GM12864 (cell line): ENCODE data around the gene FAM174B.

Source experiments
- DNase-seq: peaks from one replicate; pipeline ENCODE4 v3.0.0-alpha.2; 2011; ENCODE audit warnings: low read depth
- H3K4me3 ChIP-seq: 2 replicates; pipeline ENCODE4 v1.5.1; 2011; ENCODE audit warnings: mild to moderate bottlenecking, low read depth, low read length, control low read depth
- TF ChIP-seq, protein P1 (sequence below): IDR thresholded peaks from 2 replicates; pipeline ENCODE4 v1.5.1; 2011; ENCODE audit warnings: low read depth, mild to moderate bottlenecking, moderate library complexity, low read length, control low read depth, inconsistent platforms; ENCODE audit errors: missing control alignments

Gene FAM174B

DNA sequence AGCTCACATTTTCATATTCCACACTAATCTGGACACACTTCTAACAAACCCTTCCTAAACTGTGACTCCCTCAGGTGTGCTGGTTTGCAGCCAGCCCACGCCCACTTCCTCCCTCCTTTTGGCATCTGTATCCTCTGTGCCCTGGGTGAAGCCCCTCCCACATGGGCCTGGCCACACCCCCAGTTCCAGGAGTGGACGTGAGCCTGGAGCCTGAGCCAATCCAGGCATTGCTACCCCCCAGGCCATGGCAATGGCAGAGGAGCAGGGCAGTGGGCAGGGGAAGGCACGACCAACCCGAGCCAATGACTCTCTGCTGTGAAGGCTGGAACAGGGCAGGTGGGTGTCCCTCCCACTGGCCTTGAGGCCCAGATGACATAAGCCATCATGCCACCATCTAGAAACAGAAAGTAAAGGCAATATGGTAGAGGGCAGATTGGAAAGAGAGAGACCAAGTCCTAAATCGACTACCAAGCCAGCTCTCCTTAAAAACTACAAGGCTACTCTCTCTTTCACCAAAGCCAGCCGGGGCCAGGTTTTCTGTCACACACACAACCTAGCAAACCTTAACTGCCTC, 18.6 kb downstream of the FAM174B start:
- no peak overlapping the region for H3K4me3 ChIP-seq
- TF ChIP-seq, protein P1, sequence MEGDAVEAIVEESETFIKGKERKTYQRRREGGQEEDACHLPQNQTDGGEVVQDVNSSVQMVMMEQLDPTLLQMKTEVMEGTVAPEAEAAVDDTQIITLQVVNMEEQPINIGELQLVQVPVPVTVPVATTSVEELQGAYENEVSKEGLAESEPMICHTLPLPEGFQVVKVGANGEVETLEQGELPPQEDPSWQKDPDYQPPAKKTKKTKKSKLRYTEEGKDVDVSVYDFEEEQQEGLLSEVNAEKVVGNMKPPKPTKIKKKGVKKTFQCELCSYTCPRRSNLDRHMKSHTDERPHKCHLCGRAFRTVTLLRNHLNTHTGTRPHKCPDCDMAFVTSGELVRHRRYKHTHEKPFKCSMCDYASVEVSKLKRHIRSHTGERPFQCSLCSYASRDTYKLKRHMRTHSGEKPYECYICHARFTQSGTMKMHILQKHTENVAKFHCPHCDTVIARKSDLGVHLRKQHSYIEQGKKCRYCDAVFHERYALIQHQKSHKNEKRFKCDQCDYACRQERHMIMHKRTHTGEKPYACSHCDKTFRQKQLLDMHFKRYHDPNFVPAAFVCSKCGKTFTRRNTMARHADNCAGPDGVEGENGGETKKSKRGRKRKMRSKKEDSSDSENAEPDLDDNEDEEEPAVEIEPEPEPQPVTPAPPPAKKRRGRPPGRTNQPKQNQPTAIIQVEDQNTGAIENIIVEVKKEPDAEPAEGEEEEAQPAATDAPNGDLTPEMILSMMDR: no peak
- DNase-seq: no peak

DNA sequence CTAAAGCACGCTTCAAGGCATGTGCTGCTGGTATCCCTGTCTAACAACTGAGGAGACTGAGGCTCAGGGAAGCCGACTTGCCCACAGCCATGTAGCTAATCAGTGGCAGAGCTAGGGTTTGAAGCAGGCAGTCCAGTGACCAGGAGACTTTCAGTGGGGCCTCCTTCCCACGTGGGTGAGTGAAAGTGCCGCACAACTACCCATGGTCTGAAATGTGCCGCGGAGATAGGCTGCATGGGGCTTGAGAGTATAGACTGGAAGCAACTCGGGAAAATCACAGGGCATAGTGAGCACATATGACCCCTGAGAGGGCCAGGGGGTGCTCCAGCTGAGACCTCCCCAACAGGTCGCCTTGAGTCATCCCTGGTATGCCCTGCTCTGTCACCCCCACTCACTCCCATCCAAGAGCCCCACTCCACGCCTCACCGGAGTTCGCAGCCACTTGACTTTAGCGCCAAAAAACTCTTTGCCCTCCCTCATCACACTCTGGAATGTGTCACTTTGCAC, 19.1 kb downstream of the FAM174B start:
- no peak overlapping the region for H3K4me3 ChIP-seq
- TF ChIP-seq, protein P1: no peak
- no peak for DNase-seq

DNA sequence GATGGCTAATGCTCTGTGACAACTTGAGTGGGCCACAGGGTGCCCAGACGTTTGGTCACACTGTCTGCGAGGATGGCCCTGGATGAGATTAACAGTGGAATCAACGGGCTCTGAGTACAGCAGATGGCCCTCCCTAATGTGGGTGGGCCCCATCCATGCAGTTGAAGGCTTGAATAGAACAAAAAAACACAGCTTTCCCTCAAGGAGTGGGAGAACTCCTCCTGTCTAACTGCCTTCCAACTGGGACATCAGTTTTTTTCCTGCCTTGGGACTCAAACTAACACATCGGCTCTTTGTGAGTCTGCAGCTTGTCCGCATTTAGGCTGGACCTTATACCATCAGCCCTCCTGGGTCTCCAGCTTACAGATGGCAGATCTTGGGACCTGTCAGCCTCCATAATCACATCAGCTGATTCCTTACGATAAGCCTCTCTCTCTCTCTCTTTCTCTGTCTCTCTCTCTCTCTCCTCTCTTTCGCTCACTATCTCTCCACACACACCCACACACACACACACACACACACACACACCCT, 20.8 kb downstream of the FAM174B start:
- TF ChIP-seq, protein P1: no peak
- no peak for DNase-seq
- no peak overlapping the region for H3K4me3 ChIP-seq

DNA sequence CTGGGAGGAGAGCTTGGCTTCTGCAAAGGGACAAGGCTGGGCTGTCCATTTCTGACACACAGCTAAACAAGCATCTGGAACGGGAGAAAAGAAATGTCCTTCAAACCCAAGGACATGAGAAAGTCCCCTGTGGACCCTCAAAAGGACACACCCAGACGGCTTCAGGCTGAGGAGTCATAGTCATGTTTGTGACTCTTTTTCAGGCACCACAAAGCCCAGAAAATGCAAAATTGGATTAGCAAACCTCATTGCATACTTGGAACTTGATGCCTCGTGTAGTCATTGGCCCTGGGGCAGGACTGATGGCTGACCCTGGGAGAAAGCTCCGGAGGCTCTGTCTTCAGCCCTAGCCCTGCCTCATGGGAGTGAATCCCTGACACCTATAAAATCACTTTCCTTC, 21.5 kb downstream of the FAM174B start:
- no peak for DNase-seq
- TF ChIP-seq, protein P1: no peak
- H3K4me3 ChIP-seq: no peak overlapping the region

DNA sequence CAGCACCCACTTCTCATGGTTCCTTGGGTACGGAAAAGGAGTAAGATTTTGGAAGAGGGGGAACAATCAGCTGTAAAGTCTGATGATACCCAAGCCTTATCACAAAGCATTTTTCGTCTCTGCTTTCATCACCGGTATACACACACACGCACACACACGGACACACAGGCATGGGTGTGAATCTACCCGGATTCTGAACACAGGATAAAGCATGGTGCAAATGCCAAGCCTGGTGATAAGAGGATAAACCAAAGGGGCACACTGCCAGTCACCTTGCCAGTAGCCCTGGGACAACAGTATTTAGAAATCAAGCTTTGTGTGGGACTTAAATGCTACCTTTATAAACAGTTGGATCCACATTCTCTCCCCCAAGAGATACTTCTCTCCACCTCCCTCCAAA, 22.2 kb downstream of the FAM174B start:
- no peak for DNase-seq
- no peak overlapping the region for H3K4me3 ChIP-seq
- TF ChIP-seq, protein P1: no peak

DNA sequence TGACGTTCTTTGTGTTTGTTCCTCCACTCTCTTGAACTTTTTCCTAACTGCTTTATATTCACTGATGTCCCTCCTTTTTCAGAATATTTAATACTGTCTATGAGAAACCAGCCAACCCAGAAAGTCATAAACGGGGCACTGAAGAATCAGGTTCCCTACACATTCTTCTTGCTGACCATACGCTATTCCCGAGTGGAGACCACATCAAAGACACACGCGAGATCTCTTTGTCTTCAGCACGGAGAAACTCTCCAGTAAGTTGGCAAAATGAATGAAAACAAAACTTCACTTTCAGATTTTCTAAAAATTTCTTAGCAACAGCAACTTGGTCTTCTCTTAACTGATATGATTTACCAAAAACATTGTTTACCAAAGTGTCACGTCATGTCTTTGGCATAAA, 22.6 kb downstream of the FAM174B start:
- H3K4me3 ChIP-seq: no peak overlapping the region
- no peak for DNase-seq
- TF ChIP-seq, protein P1: no peak

DNA sequence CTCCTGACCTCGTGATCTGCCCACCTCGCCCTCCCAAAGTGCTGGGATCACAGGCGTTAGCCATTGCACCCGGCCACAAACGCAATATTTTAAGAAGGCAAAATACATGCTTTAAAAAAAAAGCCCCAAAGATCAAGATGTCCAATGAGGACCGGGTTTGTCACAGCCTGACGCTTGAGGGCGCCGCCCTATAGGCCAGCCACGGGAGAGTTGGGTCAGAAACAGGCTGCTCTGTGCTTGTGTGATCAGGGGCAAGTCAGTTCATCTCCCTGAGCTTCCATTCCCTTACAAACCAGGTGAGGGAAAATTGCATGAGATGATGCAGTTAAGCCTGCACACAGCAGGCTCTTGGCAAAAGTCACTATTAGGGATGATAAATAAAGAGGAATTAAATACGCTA, 23.9 kb downstream of the FAM174B start:
- TF ChIP-seq, protein P1: peak; percentile 18
- no peak overlapping the region for H3K4me3 ChIP-seq
- no peak for DNase-seq
